HepG2 (cell line): Measurements from ENCODE around the gene LRRC34. TPM values are rescaled to one million over a fixed set of nuclear protein-coding genes. Genes with fewer than 3 reads are reported as not detected.

ENCODE experiments used
- ATAC-seq: fragments of 200-7000 bp; cut with Tn5 transposase; 3 replicates; pipeline ENCODE4 v1.9.1; 2020; ENCODE audit warnings: mild to moderate bottlenecking, moderate library complexity
- BruUV-seq: library from RNA; stranded (reverse); fragments of 400-500 nt; replicated peaks from 2 replicates; lab custom pipeline; 2021; lab: Mats Ljungman, UMichigan
- CTCF ChIA-PET: fragments of 300-600 bp; formaldehyde crosslinking; extraction: SDS; loops from one replicate; lab custom pipeline; 2021; ENCODE audit warnings: low total read pairs, inconsistent platforms, low intra/inter-chr PET ratio; lab: Yijun Ruan, JAX
- POLR2A ChIA-PET: fragments of 350-600 bp; sonication (Branson Sonifier 250); formaldehyde crosslinking; loops from one replicate; lab custom pipeline; 2020; ENCODE audit warnings: antibody characterized with exemption, inconsistent platforms; lab: Yijun Ruan, JAX
- DNase-seq: peaks from one replicate; pipeline ENCODE4 v3.0.0-alpha.2; 2015; ENCODE audit warnings: low spot score
- FAIRE-seq: peaks from 3 replicates; lab custom pipeline; 2011; peaks lifted over from hg19 to GRCh38; lab: Jason Lieb, UNC
- H2AFZ ChIP-seq: one replicate; pipeline ENCODE4 v1.6.1; 2011; ENCODE audit warnings: low read length, inconsistent platforms
- H3K27ac ChIP-seq: fragments of 300-600 bp; 3 replicates; pipeline ENCODE4 v1.8.0; 2011; ENCODE audit warnings: mixed run types, mild to moderate bottlenecking, mixed read lengths, low read length, inconsistent platforms; ENCODE audit not compliant: insufficient read depth; ENCODE audit errors: extremely low read length
- H3K27me3 ChIP-seq, 2 experiments: fragments of 200-600 bp in 1 of 2; 2 replicates in 1 of 2; 3 replicates in 1 of 2; pipeline versions ENCODE4 v1.6.0 to v1.8.0; 2011; ENCODE audit warnings: low read length in 2 of 2, mild to moderate bottlenecking in 2 of 2, moderate library complexity in 2 of 2, inconsistent platforms in 1 of 2; ENCODE audit not compliant: insufficient read depth in 2 of 2, control insufficient read depth in 1 of 2
- H3K36me3 ChIP-seq, 2 experiments: fragments of 200-600 bp in 1 of 2; replicated peaks in 1 of 2; 2 replicates in 1 of 2; 3 replicates in 1 of 2; pipeline versions ENCODE4 v1.5.1 to v1.8.0; 2011; ENCODE audit warnings: low read length in 2 of 2, inconsistent platforms in 1 of 2; ENCODE audit not compliant: insufficient read depth in 2 of 2, control insufficient read depth in 1 of 2
- H3K4me1 ChIP-seq: 2 replicates; pipeline ENCODE4 v1.5.1; 2012; ENCODE audit warnings: low read length, inconsistent platforms; ENCODE audit not compliant: insufficient read depth
- H3K4me2 ChIP-seq: 2 replicates; pipeline ENCODE4 v1.6.0; 2011; ENCODE audit warnings: low read depth, low read length, inconsistent platforms
- H3K4me3 ChIP-seq, 3 experiments: fragments of 200-600 bp in 1 of 3; sonication (generic), shearing (Covaris generic) in 1 of 3; replicated peaks in 1 of 3; 2 replicates each; pipeline ENCODE4 v1.5.1; 2011 to 2016; ENCODE audit warnings: low read length in 3 of 3, inconsistent platforms in 2 of 3, low read depth in 2 of 3, mild to moderate bottlenecking in 2 of 3, control low read depth in 1 of 3, mixed read lengths in 1 of 3; ENCODE audit not compliant: insufficient read depth in 1 of 3
- H3K79me2 ChIP-seq: one replicate; pipeline ENCODE4 v1.6.1; 2011; ENCODE audit warnings: low read length, inconsistent platforms; ENCODE audit not compliant: insufficient read depth
- H3K9ac ChIP-seq: 2 replicates; pipeline ENCODE4 v1.6.0; 2011; ENCODE audit warnings: mild to moderate bottlenecking, low read depth, low read length, inconsistent platforms; ENCODE audit not compliant: insufficient read depth
- H3K9me3 ChIP-seq: 2 replicates; pipeline ENCODE4 v1.5.1; 2012; ENCODE audit warnings: mild to moderate bottlenecking, low read length
- H4K20me1 ChIP-seq: 2 replicates; pipeline ENCODE4 v1.6.0; 2011; ENCODE audit warnings: inconsistent platforms, mild to moderate bottlenecking, low read length, moderate library complexity; ENCODE audit not compliant: insufficient read depth
- FOXA3 ChIP-seq: IDR thresholded peaks from 2 replicates; pipeline ENCODE4 v1.6.1; 2016; ENCODE audit warnings: missing genetic modification reagents, missing compliant biosample characterization
- MIER2 ChIP-seq: IDR thresholded peaks from 2 replicates; pipeline ENCODE4 v1.6.1; 2016; ENCODE audit warnings: missing biosample characterization, missing genetic modification reagents
- NFYB ChIP-seq: sonication (generic); formaldehyde crosslinking; IDR thresholded peaks from 2 replicates; pipeline ENCODE4 v1.4.0; 2020; ENCODE audit warnings: missing genetic modification reagents
- PHF5A ChIP-seq: IDR thresholded peaks from one replicate; pipeline ENCODE4 v1.6.1; 2018; ENCODE audit warnings: low read depth, missing genetic modification reagents; ENCODE audit not compliant: unreplicated experiment
- PTBP1 ChIP-seq: fragments of 200-400 bp; formaldehyde crosslinking; IDR thresholded peaks from 2 replicates; pipeline ENCODE4 v1.6.1; 2018; ENCODE audit warnings: low read length, low read depth; ENCODE audit not compliant: poor library complexity, severe bottlenecking
- RBM39 ChIP-seq: fragments of 200-400 bp; formaldehyde crosslinking; IDR thresholded peaks from one replicate; pipeline ENCODE4 v1.6.1; 2018; ENCODE audit warnings: antibody characterized with exemption, mild to moderate bottlenecking, low read depth, low read length; ENCODE audit not compliant: poor library complexity, severe bottlenecking
- ZNF24 ChIP-seq: fragments of 450-650 bp; IDR thresholded peaks from 2 replicates; pipeline ENCODE4 v1.6.1; 2017; ENCODE audit warnings: antibody characterized with exemption, mild to moderate bottlenecking
- ZNF570 ChIP-seq: sonication (generic); formaldehyde crosslinking; IDR thresholded peaks from 2 replicates; pipeline ENCODE4 v1.4.0; 2020; ENCODE audit warnings: mild to moderate bottlenecking, missing genetic modification reagents, borderline replicate concordance
- ZNF746 ChIP-seq: sonication (generic); formaldehyde crosslinking; IDR thresholded peaks from 2 replicates; pipeline ENCODE4 v1.8.0; 2022; ENCODE audit warnings: mild to moderate bottlenecking, missing genetic modification reagents
- WGBS: methylation state at CpG from one replicate; pipeline ENCODE4 v1.1.6; 2017; ENCODE audit warnings: low lambda C conversion rate; 5-methylcytosine and 5-hydroxymethylcytosine counted together
- in situ Hi-C: cut with HindIII; loops from 2 replicates; pipeline ENCODE4 v1.10.0; 2017; ENCODE audit warnings: low pct_unique_long_range_greater_than_20kb; ENCODE audit not compliant: extremely low pct_ligation_motif_present
- intact Hi-C: fragments of 100-400 bp; cut with micrococcal nuclease; formaldehyde crosslinking; loops from one replicate; pipeline ENCODE4 v1.10.0; 2022; ENCODE audit not compliant: unreplicated experiment
- polyA plus RNA-seq, 8 experiments: library from polyadenylated mRNA; depleted of rRNA in 3 of 8; stranded (reverse) in 7 of 8; unstranded in 1 of 8; fragments of >200 nt; fragmentation: Illumina TruSeq in 4 of 8; extraction: Trizol in 4 of 8; gene quantifications; 2 replicates each; pipeline versions ENCODE4 v1.2.1 to v1.2.3, GENCODE V29; 2011 to 2016; ENCODE audit warnings: low read depth in 4 of 8, missing spikeins in 1 of 8, mixed read lengths in 1 of 8; ENCODE audit not compliant: insufficient read depth in 1 of 8
- total RNA-seq, 5 experiments: library from RNA; depleted of rRNA; stranded (reverse); fragments of >200 nt; fragmentation: Illumina TruSeq; extraction: Trizol; gene quantifications; 2 replicates each; pipeline ENCODE4 v1.2.3, GENCODE V29; 2016; ENCODE audit warnings: low read depth in 1 of 5
- TF ChIP-seq, protein P1 (sequence below): sonication (generic); formaldehyde crosslinking; IDR thresholded peaks from 2 replicates; pipeline ENCODE4 v1.5.1; 2020; ENCODE audit warnings: missing genetic modification reagents, mild to moderate bottlenecking, borderline replicate concordance
- TF ChIP-seq, protein P2 (sequence below): IDR thresholded peaks from 2 replicates; pipeline ENCODE4 v1.6.1; 2016; ENCODE audit warnings: mild to moderate bottlenecking
- TF ChIP-seq, protein P3 (sequence below): sonication (generic); formaldehyde crosslinking; conservative IDR thresholded peaks from 2 replicates; pipeline ENCODE4 v1.4.0; 2020; ENCODE audit warnings: missing genetic modification reagents
- TF ChIP-seq, protein P4 (sequence below): sonication (generic); formaldehyde crosslinking; IDR thresholded peaks from 2 replicates; pipeline ENCODE4 v1.4.0; 2020; ENCODE audit warnings: mild to moderate bottlenecking, low read depth, missing genetic modification reagents

The LRRC34 gene
- total and polyA plus RNA-seq, 2 of the 13 experiments (the other 11 are each of a cell fraction or from before 2014, with no cell fraction given) = not detected

DNA sequence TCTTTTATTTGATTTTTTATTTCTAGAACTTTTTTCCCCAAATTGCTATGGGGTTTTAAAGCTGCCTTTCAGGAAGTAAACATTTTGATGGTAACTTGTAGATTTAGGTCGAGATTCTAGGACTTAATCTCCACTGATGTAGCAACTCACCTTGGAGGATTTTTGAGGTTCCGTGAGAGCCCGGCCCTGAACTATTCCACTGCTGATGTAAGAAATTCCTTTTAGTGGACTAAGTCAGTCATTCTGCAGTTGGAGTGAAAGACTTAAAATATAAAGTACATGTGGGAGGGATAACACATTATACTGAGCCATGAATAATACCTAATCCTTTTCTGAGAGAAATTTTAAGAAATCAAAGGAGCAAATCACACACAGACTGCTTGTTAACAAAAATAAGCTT lies 12.6 kb upstream of the LRRC34 start:
- BruUV-seq = no TSS peak
- peaks cover 0 to 12% of the 10 kb centered on the region in 2 experiments; a peak in 3 of 5 replicates for H3K27me3 ChIP-seq
- no peak overlapping the region for H3K4me3 ChIP-seq
- no peak overlapping the region for H3K27ac ChIP-seq
- FAIRE-seq (no peak), DNase-seq (no peak), ATAC-seq (no peak)
- H3K4me2 ChIP-seq = no peak overlapping the region
- H3K79me2 ChIP-seq = no peaks in the 10 kb centered on the region
- TF ChIP-seq MIER2 (CRISPR knock-in tag) = no peak
- TF ChIP-seq NFYB (CRISPR knock-in tag) = no peak
- no peak for TF ChIP-seq PTBP1
- TF ChIP-seq RBM39 = no peak
- TF ChIP-seq, protein P1, sequence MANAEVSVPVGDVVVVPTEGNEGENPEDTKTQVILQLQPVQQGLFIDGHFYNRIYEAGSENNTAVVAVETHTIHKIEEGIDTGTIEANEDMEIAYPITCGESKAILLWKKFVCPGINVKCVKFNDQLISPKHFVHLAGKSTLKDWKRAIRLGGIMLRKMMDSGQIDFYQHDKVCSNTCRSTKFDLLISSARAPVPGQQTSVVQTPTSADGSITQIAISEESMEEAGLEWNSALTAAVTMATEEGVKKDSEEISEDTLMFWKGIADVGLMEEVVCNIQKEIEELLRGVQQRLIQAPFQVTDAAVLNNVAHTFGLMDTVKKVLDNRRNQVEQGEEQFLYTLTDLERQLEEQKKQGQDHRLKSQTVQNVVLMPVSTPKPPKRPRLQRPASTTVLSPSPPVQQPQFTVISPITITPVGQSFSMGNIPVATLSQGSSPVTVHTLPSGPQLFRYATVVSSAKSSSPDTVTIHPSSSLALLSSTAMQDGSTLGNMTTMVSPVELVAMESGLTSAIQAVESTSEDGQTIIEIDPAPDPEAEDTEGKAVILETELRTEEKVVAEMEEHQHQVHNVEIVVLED (CRISPR knock-in tag) = no peak
- no peak for TF ChIP-seq ZNF746 (CRISPR knock-in tag)
- H2AFZ ChIP-seq = no peak overlapping the region
- ChIA-PET POLR2A (no interaction called here), CTCF (no interaction called here)
- no peak overlapping the region for H3K9ac ChIP-seq
- intact Hi-C loops (no loop called here), in situ Hi-C loops (no loop called here)
- 25% methylated on average over 3 of the region's 3 CpGs for WGBS
- no peaks in the 10 kb centered on the region for H3K4me1 ChIP-seq
- H3K9me3 ChIP-seq = no peaks in the 10 kb centered on the region
- no peaks in the 10 kb centered on the region for H3K36me3 ChIP-seq
- no peaks in the 10 kb centered on the region for H4K20me1 ChIP-seq

DNA sequence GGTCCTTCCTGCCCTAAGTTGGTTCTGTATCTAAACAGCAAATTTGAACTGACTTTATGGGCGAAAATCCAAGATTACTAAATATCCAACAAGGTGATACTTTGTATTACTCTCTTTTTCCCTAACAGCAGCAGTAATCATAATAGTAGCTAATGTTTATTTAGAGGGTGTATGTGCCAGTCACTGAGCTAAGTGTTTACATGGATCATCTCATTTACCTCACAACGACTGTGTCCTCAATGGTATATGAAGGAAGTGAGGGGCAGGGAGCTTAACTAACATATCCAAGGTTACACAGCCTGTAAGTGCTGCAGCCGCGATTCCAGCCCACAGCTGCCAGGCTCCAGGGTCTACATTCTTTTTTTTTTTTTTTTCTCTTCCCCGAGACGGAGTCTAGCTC lies 10.3 kb upstream of the LRRC34 start:
- ChIA-PET CTCF (no interaction called here), POLR2A (no interaction called here)
- 27% methylated on average over 6 of the region's 6 CpGs for WGBS
- Histone ChIP-seq H3K27ac (no peak overlapping the region), H3K9me3 (no peaks in the 10 kb centered on the region), H3K4me1 (no peaks in the 10 kb centered on the region), H3K4me2 (no peak overlapping the region), H2AFZ (no peak overlapping the region), H4K20me1 (no peaks in the 10 kb centered on the region), H3K79me2 (no peaks in the 10 kb centered on the region), H3K36me3 (no peaks in the 10 kb centered on the region), H3K9ac (no peak overlapping the region), H3K4me3 (no peak overlapping the region), H3K27me3 (peaks cover 0 to 17% of the 10 kb centered on the region in 2 experiments; a peak in 3 of 5 replicates)
- no peak for DNase-seq
- no TSS peak for BruUV-seq
- no peak for FAIRE-seq
- ATAC-seq = no peak
- intact Hi-C loops = no loop called here
- in situ Hi-C loops = no loop called here
- TF ChIP-seq FOXA3 (CRISPR knock-in tag) (no peak), ZNF24 (no peak), ZNF570 (CRISPR knock-in tag) (no peak), PHF5A (CRISPR knock-in tag) (no peak)
- TF ChIP-seq, protein P2, sequence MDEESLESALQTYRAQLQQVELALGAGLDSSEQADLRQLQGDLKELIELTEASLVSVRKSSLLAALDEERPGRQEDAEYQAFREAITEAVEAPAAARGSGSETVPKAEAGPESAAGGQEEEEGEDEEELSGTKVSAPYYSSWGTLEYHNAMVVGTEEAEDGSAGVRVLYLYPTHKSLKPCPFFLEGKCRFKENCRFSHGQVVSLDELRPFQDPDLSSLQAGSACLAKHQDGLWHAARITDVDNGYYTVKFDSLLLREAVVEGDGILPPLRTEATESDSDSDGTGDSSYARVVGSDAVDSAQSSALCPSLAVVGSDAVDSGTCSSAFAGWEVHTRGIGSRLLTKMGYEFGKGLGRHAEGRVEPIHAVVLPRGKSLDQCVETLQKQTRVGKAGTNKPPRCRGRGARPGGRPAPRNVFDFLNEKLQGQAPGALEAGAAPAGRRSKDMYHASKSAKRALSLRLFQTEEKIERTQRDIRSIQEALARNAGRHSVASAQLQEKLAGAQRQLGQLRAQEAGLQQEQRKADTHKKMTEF (CRISPR knock-in tag) = no peak
- TF ChIP-seq, protein P3, sequence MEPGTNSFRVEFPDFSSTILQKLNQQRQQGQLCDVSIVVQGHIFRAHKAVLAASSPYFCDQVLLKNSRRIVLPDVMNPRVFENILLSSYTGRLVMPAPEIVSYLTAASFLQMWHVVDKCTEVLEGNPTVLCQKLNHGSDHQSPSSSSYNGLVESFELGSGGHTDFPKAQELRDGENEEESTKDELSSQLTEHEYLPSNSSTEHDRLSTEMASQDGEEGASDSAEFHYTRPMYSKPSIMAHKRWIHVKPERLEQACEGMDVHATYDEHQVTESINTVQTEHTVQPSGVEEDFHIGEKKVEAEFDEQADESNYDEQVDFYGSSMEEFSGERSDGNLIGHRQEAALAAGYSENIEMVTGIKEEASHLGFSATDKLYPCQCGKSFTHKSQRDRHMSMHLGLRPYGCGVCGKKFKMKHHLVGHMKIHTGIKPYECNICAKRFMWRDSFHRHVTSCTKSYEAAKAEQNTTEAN (CRISPR knock-in tag) = no peak
- TF ChIP-seq, protein P4, sequence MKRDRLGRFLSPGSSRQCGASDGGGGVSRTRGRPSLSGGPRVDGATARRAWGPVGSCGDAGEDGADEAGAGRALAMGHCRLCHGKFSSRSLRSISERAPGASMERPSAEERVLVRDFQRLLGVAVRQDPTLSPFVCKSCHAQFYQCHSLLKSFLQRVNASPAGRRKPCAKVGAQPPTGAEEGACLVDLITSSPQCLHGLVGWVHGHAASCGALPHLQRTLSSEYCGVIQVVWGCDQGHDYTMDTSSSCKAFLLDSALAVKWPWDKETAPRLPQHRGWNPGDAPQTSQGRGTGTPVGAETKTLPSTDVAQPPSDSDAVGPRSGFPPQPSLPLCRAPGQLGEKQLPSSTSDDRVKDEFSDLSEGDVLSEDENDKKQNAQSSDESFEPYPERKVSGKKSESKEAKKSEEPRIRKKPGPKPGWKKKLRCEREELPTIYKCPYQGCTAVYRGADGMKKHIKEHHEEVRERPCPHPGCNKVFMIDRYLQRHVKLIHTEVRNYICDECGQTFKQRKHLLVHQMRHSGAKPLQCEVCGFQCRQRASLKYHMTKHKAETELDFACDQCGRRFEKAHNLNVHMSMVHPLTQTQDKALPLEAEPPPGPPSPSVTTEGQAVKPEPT (CRISPR knock-in tag) = no peak
